K562 (cell line): ENCODE data around the gene VTI1B. TPM values are rescaled to one million over a fixed set of nuclear protein-coding genes. Genes with fewer than 3 reads are reported as not detected.

ENCODE experiments used
- ATF1 ChIP-seq, 2 experiments: fragments of 450-650 bp in 1 of 2; IDR thresholded peaks; 2 replicates each; pipeline ENCODE4 v1.6.1; 2016; ENCODE audit warnings: missing compliant biosample characterization in 1 of 2, missing genetic modification characterization in 1 of 2
- E2F5 ChIP-seq: sonication (generic); formaldehyde crosslinking; IDR thresholded peaks from 2 replicates; pipeline ENCODE4 v1.8.0; 2022; ENCODE audit warnings: mild to moderate bottlenecking, missing genetic modification reagents
- FOXJ2 ChIP-seq: fragments of 200-800 bp; sonication (Bioruptor generic); IDR thresholded peaks from 2 replicates; pipeline ENCODE4 v1.6.1; 2016; ENCODE audit warnings: missing genetic modification characterization, missing compliant biosample characterization
- GATAD2B ChIP-seq: fragments of 450-650 bp; IDR thresholded peaks from 2 replicates; pipeline ENCODE4 v1.6.1; 2017; ENCODE audit warnings: mild to moderate bottlenecking, borderline replicate concordance
- HOMEZ ChIP-seq: fragments of 250-450 bp; sonication (Bioruptor Pico); IDR thresholded peaks from 2 replicates; pipeline ENCODE4 v1.4.0; 2020; ENCODE audit warnings: mild to moderate bottlenecking, moderate library complexity
- KLF1 ChIP-seq: fragments of 450-650 bp; IDR thresholded peaks from 2 replicates; pipeline ENCODE4 v1.6.1; 2016; ENCODE audit warnings: missing genetic modification characterization, missing compliant biosample characterization
- POLR2AphosphoS5 ChIP-seq: IDR thresholded peaks from 2 replicates; pipeline ENCODE4 v1.6.1; 2011; ENCODE audit warnings: mild to moderate bottlenecking, low read depth, low read length, moderate library complexity; ENCODE audit not compliant: control insufficient read depth, insufficient read depth
- PPARD ChIP-seq: fragments of 250-450 bp; sonication (Bioruptor Pico); IDR thresholded peaks from 2 replicates; pipeline ENCODE4 v1.8.0; 2022; ENCODE audit warnings: inconsistent platforms, mild to moderate bottlenecking, moderate library complexity
- RBFOX2 ChIP-seq: fragments of 200-400 bp; formaldehyde crosslinking; IDR thresholded peaks from 2 replicates; pipeline ENCODE4 v1.6.1; 2017; ENCODE audit warnings: low read depth, mild to moderate bottlenecking, low read length, moderate library complexity
- RERE ChIP-seq: sonication (generic); formaldehyde crosslinking; IDR thresholded peaks from 2 replicates; pipeline ENCODE4 v1.8.0; 2023; ENCODE audit warnings: missing genetic modification reagents, mild to moderate bottlenecking, borderline replicate concordance
- RFX7 ChIP-seq: fragments of 250-450 bp; sonication (Bioruptor Pico); IDR thresholded peaks from 2 replicates; pipeline ENCODE4 v1.5.1; 2021; ENCODE audit warnings: mild to moderate bottlenecking
- SRSF7 ChIP-seq: fragments of 200-400 bp; formaldehyde crosslinking; optimal IDR thresholded peaks from 2 replicates; pipeline ENCODE3; 2017; ENCODE audit warnings: mild to moderate bottlenecking, low read depth, low read length
- SRSF9 ChIP-seq: fragments of 200-400 bp; formaldehyde crosslinking; IDR thresholded peaks from 2 replicates; pipeline ENCODE4 v1.6.1; 2017; ENCODE audit warnings: low read depth, low read length, borderline replicate concordance
- TEAD2 ChIP-seq: fragments of 450-650 bp; IDR thresholded peaks from 2 replicates; pipeline ENCODE4 v1.6.1; 2016; ENCODE audit warnings: missing genetic modification characterization, control low read depth, missing compliant biosample characterization
- ZNF263 ChIP-seq: sonication (generic); formaldehyde crosslinking; IDR thresholded peaks from 2 replicates; pipeline ENCODE4 v1.8.0; 2022; ENCODE audit warnings: mild to moderate bottlenecking, missing genetic modification reagents, borderline replicate concordance
- ZNF583 ChIP-seq: fragments of 250-450 bp; sonication (Bioruptor Pico); IDR thresholded peaks from 2 replicates; pipeline ENCODE4 v1.4.0; 2020
- polyA plus RNA-seq, 8 experiments: library from polyadenylated mRNA; depleted of rRNA in 4 of 8; stranded (reverse) in 5 of 8; unstranded in 3 of 8; fragments of >200 nt; fragmentation: Nextera tagmentation in 2 of 8; fragmentation: Illumina TruSeq in 1 of 8; extraction: Ambion mirVana in 2 of 8; extraction: Trizol in 1 of 8; gene quantifications; 2 replicates each; pipeline versions ENCODE4 v1.2.1 to v1.2.3, GENCODE V29; 2011 to 2014; ENCODE audit warnings: inconsistent platforms in 1 of 8, missing spikeins in 1 of 8
- total RNA-seq, 7 experiments: library from RNA; depleted of rRNA in 6 of 7; stranded (reverse); fragments of >200 nt in 6 of 7; fragmentation: Illumina TruSeq in 2 of 7; extraction: Trizol in 2 of 7; gene quantifications; 2 replicates each; pipeline versions ENCODE4 v1.2.1 to v1.2.3, GENCODE V29; 2011 to 2021; ENCODE audit warnings: low replicate concordance in 1 of 7
- TF ChIP-seq, protein P1 (sequence below): fragments of 450-650 bp; conservative IDR thresholded peaks from 2 replicates; pipeline ENCODE4 v1.6.1; 2016; ENCODE audit warnings: missing genetic modification characterization, low read depth, mild to moderate bottlenecking, missing compliant biosample characterization, moderate library complexity

VTI1B gene
- total and polyA plus RNA-seq, 9 of the 15 experiments (the other 6 are each of a cell fraction or from before 2014, with no cell fraction given) = 7.8 to 69.8 (median 50.1) TPM

DNA sequence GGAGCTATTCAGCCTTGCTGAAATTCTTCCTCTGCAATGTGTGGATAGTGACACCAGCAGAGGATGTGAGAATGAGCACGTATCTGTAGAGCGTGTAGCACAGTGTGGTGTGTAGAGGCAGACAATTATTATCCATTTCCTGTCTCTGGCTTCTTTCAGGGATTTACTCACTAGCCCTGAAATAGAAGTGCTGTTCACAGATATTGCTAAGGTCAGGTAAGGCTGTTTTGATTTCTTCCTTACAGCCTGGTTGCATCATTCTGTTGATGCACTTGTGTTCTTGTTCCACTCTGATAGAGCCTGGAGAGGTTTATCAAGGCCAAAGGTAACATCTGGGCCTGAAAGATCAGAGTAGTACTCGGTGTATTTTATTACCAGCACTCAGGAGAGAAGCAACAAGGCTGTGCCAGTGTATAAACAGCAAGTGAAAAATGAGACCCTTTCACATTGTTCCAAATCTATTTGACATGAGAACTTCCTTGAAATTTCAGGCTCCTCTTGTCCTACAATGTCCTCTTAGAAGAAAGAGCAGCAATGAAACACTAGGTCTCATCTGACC is 38.0 kb downstream of the VTI1B start (continued):
- TF ChIP-seq, protein P1, sequence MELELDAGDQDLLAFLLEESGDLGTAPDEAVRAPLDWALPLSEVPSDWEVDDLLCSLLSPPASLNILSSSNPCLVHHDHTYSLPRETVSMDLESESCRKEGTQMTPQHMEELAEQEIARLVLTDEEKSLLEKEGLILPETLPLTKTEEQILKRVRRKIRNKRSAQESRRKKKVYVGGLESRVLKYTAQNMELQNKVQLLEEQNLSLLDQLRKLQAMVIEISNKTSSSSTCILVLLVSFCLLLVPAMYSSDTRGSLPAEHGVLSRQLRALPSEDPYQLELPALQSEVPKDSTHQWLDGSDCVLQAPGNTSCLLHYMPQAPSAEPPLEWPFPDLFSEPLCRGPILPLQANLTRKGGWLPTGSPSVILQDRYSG (tag) = 0 out of 2 replicates have a peak, but pooled peaks have one; percentile 54
- TF ChIP-seq POLR2AphosphoS5 = peak; percentile 95
- no peak for TF ChIP-seq ATF1 (CRISPR knock-in tag; IDR thresholded peaks at IDR 0.05)
- TF ChIP-seq ATF1 (tag; IDR thresholded peaks at IDR 0.05) = peak; percentile 65; the same call in 1 of the 2 replicates
- no peak for TF ChIP-seq KLF1 (tag)
- peak; percentile 93 for TF ChIP-seq FOXJ2 (tag)
- TF ChIP-seq E2F5 = no peak
- no peak for TF ChIP-seq TEAD2 (tag)
- TF ChIP-seq PPARD = no peak
- peak; percentile 81; the same call in 1 of the 2 replicates for TF ChIP-seq ZNF583
- TF ChIP-seq SRSF7 = no peak
- no peak for TF ChIP-seq HOMEZ (CRISPR knock-in tag)
- no peak for TF ChIP-seq RFX7 (CRISPR knock-in tag)
- TF ChIP-seq RERE (CRISPR knock-in tag) = no peak
- 0 out of 2 replicates have a peak, but pooled peaks have one; percentile 16 for TF ChIP-seq RBFOX2
- TF ChIP-seq GATAD2B = peak; percentile 69; the same call in 1 of the 2 replicates
- no peak for TF ChIP-seq ZNF263 (CRISPR knock-in tag)
- no peak for TF ChIP-seq SRSF9
